GM10266 (cell line): ENCODE data around the gene TNS3.

Source experiments
- DNase-seq: peaks from one replicate; pipeline ENCODE4 v3.0.0; 2012; ENCODE audit errors: extremely low spot score
- TF ChIP-seq, protein P1 (sequence below): IDR thresholded peaks from 2 replicates; pipeline ENCODE4 v1.5.1; 2012; ENCODE audit warnings: mild to moderate bottlenecking, low read depth; ENCODE audit not compliant: control insufficient read depth, insufficient read depth; ENCODE audit errors: missing control alignments

The TNS3 gene

DNA sequence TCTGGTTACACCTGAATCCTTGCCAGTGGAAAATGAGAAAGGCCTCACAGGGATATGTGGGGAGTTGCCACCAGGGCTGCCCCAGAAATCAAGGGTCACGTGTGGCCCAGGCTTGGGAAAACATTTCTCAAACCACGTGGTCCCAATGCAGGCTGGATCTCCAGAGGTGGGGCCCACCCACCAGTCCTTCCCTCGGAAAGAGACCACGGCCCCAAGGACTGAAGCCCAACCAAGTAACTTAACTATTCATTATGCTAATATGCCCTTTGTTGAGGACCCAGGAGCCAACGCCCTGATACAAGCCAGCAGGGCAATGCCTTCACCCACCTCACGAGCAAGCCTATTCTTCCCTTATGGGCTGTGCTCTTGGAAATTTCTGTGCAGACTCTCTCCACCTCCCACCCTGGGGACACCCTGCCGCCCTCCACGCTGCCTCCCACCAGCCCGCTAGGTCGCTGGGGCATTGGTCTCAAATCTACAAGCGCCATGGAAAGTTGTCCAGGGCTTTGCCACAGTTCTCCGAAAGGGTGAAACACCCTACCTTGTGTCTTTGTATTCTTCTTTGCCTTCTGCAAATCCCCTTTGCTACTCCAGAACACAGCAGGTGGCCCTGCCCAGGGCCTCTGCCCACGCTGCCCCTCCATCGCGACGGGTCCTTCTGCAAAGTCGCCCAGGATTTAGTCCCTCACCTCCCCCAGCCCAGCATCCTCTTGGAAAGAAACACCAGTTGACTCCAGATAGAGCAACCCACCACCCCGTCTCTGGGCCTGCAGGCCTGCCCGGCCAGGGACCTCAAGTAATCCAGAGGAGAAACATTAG lies 8.8 kb downstream of the TNS3 start:
- TF ChIP-seq, protein P1, sequence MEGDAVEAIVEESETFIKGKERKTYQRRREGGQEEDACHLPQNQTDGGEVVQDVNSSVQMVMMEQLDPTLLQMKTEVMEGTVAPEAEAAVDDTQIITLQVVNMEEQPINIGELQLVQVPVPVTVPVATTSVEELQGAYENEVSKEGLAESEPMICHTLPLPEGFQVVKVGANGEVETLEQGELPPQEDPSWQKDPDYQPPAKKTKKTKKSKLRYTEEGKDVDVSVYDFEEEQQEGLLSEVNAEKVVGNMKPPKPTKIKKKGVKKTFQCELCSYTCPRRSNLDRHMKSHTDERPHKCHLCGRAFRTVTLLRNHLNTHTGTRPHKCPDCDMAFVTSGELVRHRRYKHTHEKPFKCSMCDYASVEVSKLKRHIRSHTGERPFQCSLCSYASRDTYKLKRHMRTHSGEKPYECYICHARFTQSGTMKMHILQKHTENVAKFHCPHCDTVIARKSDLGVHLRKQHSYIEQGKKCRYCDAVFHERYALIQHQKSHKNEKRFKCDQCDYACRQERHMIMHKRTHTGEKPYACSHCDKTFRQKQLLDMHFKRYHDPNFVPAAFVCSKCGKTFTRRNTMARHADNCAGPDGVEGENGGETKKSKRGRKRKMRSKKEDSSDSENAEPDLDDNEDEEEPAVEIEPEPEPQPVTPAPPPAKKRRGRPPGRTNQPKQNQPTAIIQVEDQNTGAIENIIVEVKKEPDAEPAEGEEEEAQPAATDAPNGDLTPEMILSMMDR, result no peak
- no peak for DNase-seq

DNA sequence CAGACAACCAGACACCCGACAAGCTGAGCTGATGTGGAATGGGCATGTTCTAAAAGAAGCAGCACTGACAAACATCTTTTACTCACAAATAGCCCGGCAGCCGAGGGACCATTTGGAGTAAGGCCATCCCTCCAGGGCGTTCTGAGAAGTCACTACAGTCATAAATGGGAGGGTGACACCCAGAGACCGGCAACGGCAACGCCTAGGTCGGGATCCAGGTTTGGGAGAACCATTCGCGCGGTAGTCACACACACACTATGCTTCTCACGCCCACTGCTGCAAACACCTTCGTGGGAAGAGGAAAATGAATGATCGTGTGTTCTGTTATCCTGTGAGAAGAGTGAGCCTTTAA lies 9.8 kb downstream of the TNS3 start:
- DNase-seq, result no peak
- TF ChIP-seq, protein P1, result no peak

DNA sequence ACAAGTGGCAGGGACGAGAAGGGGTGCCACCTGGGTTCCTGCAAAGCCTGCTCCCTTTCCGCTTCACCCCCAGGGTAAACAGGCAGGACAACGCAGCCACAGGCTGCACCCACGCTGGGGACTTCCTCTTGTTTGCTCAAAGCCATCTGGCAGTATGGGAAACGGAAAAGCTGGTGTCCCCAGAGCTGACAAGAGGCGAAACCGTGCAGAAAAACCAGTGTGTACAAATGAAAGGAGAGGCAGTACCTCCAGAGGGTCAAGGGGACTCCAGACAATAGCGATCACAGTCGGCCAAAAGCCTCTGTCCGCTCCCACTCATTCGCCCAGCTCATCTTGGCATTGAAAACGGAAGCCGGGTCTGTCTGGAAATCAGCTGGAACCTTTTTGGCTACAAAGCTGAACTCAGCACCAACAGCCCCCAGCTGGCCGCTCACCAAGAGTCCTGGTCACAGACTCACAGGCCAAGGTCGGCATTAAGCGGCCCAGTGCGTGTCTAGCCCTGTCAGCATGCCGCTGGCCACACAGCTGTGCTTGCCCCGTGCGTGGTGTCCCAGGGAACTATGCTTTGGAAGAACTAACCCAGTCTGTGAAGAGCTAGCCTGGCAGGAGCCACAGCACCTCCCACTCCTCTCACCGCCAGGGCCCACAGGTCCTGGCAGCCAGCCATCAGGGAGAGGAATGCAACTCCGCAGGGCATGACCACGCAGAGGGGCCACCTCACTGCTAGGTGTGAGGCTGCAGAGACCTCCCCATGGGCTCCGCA lies 10.4 kb downstream of the TNS3 start:
- TF ChIP-seq, protein P1, result no peak
- no peak for DNase-seq

DNA sequence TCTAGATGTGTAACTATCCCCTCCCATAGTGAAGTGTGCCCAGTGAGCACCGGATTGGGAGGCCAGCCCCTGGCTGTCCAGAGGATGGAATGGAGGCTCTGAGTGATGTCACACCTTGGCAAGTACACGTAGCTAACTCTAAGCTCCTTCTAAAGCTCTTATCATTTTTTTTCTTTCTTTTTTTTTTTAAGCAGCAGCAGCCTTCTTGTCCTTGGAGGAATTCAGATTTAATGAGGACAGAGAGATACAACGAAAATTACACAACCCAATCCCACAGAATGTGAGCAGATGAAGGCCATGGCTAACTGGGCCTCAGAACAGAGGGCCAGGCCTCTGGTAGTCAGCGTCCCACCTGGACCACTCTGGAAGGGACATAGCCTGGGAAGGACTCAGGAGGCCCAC lies 11.3 kb downstream of the TNS3 start:
- DNase-seq, result no peak

DNA sequence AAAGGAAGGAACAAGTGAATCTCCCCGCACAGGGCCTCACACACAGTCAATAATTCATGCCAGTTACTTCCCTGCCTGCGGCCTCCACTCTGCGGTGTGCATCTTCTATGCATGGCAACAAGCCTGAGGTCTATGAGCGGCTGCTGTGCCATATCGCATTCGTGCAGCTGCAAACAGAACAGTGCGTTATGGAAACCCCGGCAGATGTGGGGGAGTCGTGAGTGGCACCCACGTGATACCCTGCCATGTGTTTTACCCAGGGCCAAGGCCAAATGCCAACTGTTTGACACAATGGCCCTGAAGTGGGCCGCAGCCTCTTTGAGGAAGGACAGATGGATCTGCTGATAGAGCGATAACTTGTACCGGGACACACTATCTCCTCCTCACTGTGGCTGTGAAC lies 13.4 kb downstream of the TNS3 start:
- DNase-seq, result no peak
- TF ChIP-seq, protein P1, result no peak

More for the DNA sequence above, 11.3 kb downstream of the TNS3 start:
- TF ChIP-seq, protein P1, result no peak

DNA sequence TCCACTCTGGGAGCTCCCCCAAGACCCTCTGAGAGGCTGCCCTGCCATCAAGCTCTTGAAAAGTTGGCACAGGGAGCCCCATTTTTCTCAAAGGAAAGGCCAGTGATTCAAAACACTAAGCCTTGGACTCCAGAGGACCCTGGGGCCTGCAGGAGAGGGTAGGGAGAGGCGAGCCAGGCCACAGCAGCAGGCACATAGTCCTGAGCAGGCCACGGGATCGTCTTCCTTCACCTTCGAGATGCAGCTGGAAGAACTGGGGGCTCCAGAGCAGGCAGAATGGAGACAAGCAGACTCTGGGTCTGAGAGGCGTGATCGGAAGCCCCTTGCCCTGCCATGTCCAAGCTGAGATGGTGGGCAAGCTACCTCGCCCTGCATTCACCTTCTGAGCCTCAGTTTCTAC lies 13.9 kb downstream of the TNS3 start:
- DNase-seq, result no peak
- TF ChIP-seq, protein P1, result no peak

DNA sequence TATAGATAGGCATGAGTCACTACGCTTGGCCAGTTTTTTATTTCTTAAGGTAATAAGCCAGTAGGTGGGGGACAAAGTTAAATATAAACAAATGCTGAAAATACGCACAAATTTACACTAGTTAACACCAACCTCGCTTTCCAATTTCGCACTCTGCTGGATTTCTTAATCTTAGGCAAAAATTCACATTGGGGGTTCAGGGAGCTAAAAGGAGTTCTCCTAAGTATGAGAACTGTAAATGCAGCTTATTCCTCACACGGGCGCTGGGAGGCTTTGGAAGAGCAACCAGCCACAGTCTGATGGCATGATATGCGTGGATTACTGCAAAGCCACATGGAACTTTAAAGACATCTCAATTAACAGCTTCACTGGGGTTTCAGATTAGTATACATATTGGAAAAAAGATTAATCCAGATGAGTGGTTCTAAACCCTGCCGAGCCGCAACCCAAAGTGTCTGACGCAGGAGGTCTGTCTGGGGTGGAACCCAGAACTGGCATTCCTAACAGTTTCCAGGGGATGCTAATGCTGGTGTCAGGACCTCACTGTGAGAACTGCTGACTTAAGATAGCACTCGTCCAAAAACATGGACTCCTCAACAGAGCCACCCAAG lies 16.2 kb downstream of the TNS3 start:
- TF ChIP-seq, protein P1, result no peak
- DNase-seq, result no peak
